ENCODE results near the gene CRKL. TPM values are rescaled to one million over a fixed set of nuclear protein-coding genes. Genes with fewer than 3 reads are reported as not detected.
"Not testable (repeated sequence)": the region's sequence is repeated elsewhere in the genome, so short reads cannot be mapped to it uniquely, and the experiment has no call there.

CRKL gene
- polyA plus RNA-seq, 5 donors = 57.1 to 68.3 (median 60.3) TPM

- no peak for DNase-seq
These were observed 17.3 kb upstream of the CRKL start for GRCh38 chr22:20899827-20900423.

- DNase-seq = not testable (repeated sequence)
These were observed 15.8 kb upstream of the CRKL start for GRCh38 chr22:20901093-20902033.

- no peak for DNase-seq
These were observed 14.1 kb upstream of the CRKL start for GRCh38 chr22:20903093-20903492.

GRCh38 chr22:20904008-20904979 is 12.9 kb upstream of the CRKL start:
- DNase-seq = no peak

GRCh38 chr22:20904980-20905355 is 12.2 kb upstream of the CRKL start:
- DNase-seq = no peak

- no peak for DNase-seq
These were observed 11.5 kb upstream of the CRKL start for GRCh38 chr22:20905415-20906386.

GRCh38 chr22:20906387-20906767 is 10.8 kb upstream of the CRKL start:
- DNase-seq = no peak

GRCh38 chr22:20908717-20909116 is 8.5 kb upstream of the CRKL start:
- DNase-seq = not testable (repeated sequence)

- no peak for DNase-seq
These were observed 7.5 kb upstream of the CRKL start for GRCh38 chr22:20909543-20910303.

- DNase-seq = no peak
These were observed 4.7 kb upstream of the CRKL start for GRCh38 chr22:20912494-20912893.

GRCh38 chr22:20918663-20919218 is 1.5 kb downstream of the CRKL start:
- no peak for DNase-seq

- no peak for DNase-seq
These were observed 2.5 kb downstream of the CRKL start for GRCh38 chr22:20919718-20920117.

GRCh38 chr22:20920881-20921203 is 3.6 kb downstream of the CRKL start:
- no peak for DNase-seq

- no peak for DNase-seq
These were observed 5.0 kb downstream of the CRKL start for GRCh38 chr22:20922141-20922751.

- DNase-seq = no peak
These were observed 9.0 kb downstream of the CRKL start for GRCh38 chr22:20926243-20926642.

- DNase-seq = no peak
These were observed 10.8 kb downstream of the CRKL start for GRCh38 chr22:20927940-20928572.

GRCh38 chr22:20928573-20928967 is 11.4 kb downstream of the CRKL start:
- DNase-seq = no peak

- DNase-seq = no peak
These were observed 12.8 kb downstream of the CRKL start for GRCh38 chr22:20930004-20930403.

GRCh38 chr22:20930435-20930834 is 13.2 kb downstream of the CRKL start:
- not testable (repeated sequence) for DNase-seq
